Measurements from ENCODE around the gene DDX17. TPM values are rescaled to one million over a fixed set of nuclear protein-coding genes. Genes with fewer than 3 reads are reported as not detected.

Gene DDX17
- total and polyA plus RNA-seq, 9 of the 15 experiments (the other 6 are each of a cell fraction or from before 2014, with no cell fraction given), result 17.6 to 421 (median 189) TPM

DNA sequence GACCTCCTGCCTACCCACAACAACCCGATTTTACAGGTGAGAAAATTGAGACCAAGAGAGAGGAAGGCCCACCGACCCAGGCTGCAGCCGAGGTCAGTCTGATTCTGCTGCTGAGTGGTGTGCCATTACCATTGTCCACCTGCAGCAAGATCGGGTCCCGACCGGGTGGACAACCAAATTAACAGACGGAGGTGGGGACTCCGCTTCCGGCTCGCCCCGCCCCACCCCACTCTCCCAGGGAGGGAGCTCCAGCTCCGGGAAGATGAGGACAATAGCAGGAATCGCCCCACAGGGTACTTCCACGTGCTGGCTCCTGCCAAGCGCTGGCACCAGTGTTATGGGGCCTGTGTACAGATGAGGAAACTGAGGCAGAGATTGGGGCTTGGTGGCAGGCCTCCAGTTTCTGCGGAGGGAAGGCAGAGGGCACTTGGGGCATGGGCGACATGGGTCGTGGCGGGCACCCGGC is 38.6 kb downstream of the DDX17 start (continued):
- TF ChIP-seq, protein P1, sequence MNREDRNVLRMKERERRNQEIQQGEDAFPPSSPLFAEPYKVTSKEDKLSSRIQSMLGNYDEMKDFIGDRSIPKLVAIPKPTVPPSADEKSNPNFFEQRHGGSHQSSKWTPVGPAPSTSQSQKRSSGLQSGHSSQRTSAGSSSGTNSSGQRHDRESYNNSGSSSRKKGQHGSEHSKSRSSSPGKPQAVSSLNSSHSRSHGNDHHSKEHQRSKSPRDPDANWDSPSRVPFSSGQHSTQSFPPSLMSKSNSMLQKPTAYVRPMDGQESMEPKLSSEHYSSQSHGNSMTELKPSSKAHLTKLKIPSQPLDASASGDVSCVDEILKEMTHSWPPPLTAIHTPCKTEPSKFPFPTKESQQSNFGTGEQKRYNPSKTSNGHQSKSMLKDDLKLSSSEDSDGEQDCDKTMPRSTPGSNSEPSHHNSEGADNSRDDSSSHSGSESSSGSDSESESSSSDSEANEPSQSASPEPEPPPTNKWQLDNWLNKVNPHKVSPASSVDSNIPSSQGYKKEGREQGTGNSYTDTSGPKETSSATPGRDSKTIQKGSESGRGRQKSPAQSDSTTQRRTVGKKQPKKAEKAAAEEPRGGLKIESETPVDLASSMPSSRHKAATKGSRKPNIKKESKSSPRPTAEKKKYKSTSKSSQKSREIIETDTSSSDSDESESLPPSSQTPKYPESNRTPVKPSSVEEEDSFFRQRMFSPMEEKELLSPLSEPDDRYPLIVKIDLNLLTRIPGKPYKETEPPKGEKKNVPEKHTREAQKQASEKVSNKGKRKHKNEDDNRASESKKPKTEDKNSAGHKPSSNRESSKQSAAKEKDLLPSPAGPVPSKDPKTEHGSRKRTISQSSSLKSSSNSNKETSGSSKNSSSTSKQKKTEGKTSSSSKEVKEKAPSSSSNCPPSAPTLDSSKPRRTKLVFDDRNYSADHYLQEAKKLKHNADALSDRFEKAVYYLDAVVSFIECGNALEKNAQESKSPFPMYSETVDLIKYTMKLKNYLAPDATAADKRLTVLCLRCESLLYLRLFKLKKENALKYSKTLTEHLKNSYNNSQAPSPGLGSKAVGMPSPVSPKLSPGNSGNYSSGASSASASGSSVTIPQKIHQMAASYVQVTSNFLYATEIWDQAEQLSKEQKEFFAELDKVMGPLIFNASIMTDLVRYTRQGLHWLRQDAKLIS (CRISPR knock-in tag; IDR thresholded peaks at IDR 0.05), result 0 out of 2 replicates have a peak, but pooled peaks have one; percentile 47
- TF ChIP-seq, protein P2, sequence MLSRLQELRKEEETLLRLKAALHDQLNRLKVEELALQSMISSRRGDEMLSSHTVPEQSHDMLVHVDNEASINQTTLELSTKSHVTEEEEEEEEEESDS (CRISPR knock-in tag; IDR thresholded peaks at IDR 0.05), result no peak
- no peak for TF ChIP-seq THRAP3 (IDR thresholded peaks at IDR 0.05; ENCODE audit: borderline replicate concordance)
- TF ChIP-seq ZNF75A (CRISPR knock-in tag; IDR thresholded peaks at IDR 0.05), result no peak
- TF ChIP-seq, protein P3, sequence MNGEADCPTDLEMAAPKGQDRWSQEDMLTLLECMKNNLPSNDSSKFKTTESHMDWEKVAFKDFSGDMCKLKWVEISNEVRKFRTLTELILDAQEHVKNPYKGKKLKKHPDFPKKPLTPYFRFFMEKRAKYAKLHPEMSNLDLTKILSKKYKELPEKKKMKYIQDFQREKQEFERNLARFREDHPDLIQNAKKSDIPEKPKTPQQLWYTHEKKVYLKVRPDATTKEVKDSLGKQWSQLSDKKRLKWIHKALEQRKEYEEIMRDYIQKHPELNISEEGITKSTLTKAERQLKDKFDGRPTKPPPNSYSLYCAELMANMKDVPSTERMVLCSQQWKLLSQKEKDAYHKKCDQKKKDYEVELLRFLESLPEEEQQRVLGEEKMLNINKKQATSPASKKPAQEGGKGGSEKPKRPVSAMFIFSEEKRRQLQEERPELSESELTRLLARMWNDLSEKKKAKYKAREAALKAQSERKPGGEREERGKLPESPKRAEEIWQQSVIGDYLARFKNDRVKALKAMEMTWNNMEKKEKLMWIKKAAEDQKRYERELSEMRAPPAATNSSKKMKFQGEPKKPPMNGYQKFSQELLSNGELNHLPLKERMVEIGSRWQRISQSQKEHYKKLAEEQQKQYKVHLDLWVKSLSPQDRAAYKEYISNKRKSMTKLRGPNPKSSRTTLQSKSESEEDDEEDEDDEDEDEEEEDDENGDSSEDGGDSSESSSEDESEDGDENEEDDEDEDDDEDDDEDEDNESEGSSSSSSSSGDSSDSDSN (IDR thresholded peaks at IDR 0.05; ENCODE audit: borderline replicate concordance in 1 of 2, low read depth in 2 of 2, low read length in 2 of 2), result no peak
- TF ChIP-seq, protein P4, sequence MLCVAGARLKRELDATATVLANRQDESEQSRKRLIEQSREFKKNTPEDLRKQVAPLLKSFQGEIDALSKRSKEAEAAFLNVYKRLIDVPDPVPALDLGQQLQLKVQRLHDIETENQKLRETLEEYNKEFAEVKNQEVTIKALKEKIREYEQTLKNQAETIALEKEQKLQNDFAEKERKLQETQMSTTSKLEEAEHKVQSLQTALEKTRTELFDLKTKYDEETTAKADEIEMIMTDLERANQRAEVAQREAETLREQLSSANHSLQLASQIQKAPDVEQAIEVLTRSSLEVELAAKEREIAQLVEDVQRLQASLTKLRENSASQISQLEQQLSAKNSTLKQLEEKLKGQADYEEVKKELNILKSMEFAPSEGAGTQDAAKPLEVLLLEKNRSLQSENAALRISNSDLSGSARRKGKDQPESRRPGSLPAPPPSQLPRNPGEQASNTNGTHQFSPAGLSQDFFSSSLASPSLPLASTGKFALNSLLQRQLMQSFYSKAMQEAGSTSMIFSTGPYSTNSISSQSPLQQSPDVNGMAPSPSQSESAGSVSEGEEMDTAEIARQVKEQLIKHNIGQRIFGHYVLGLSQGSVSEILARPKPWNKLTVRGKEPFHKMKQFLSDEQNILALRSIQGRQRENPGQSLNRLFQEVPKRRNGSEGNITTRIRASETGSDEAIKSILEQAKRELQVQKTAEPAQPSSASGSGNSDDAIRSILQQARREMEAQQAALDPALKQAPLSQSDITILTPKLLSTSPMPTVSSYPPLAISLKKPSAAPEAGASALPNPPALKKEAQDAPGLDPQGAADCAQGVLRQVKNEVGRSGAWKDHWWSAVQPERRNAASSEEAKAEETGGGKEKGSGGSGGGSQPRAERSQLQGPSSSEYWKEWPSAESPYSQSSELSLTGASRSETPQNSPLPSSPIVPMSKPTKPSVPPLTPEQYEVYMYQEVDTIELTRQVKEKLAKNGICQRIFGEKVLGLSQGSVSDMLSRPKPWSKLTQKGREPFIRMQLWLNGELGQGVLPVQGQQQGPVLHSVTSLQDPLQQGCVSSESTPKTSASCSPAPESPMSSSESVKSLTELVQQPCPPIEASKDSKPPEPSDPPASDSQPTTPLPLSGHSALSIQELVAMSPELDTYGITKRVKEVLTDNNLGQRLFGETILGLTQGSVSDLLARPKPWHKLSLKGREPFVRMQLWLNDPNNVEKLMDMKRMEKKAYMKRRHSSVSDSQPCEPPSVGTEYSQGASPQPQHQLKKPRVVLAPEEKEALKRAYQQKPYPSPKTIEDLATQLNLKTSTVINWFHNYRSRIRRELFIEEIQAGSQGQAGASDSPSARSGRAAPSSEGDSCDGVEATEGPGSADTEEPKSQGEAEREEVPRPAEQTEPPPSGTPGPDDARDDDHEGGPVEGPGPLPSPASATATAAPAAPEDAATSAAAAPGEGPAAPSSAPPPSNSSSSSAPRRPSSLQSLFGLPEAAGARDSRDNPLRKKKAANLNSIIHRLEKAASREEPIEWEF (CRISPR knock-in tag; IDR thresholded peaks at IDR 0.05), result no peak
- TF ChIP-seq KDM2B (CRISPR knock-in tag; IDR thresholded peaks at IDR 0.05), result no peak; the same call in 1 of the 2 replicates
- TF ChIP-seq PPARD (CRISPR knock-in tag; IDR thresholded peaks at IDR 0.05), result no peak
- TF ChIP-seq ARID2 (IDR thresholded peaks at IDR 0.05), result no peak
- TF ChIP-seq NFE2L1 (tag; IDR thresholded peaks at IDR 0.05; ENCODE audit: borderline replicate concordance, low read depth), result no peak
- no peak for TF ChIP-seq PURB (CRISPR knock-in tag; IDR thresholded peaks at IDR 0.05; ENCODE audit: low read depth)
- no peak for TF ChIP-seq ZNF586 (CRISPR knock-in tag; conservative IDR thresholded peaks at IDR 0.05)
- TF ChIP-seq, protein P5, sequence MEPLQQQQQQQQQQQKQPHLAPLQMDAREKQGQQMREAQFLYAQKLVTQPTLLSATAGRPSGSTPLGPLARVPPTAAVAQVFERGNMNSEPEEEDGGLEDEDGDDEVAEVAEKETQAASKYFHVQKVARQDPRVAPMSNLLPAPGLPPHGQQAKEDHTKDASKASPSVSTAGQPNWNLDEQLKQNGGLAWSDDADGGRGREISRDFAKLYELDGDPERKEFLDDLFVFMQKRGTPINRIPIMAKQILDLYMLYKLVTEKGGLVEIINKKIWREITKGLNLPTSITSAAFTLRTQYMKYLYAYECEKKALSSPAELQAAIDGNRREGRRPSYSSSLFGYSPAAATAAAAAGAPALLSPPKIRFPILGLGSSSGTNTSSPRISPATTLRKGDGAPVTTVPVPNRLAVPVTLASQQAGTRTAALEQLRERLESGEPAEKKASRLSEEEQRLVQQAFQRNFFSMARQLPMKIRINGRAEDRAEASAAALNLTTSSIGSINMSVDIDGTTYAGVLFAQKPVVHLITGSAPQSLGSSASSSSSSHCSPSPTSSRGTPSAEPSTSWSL (CRISPR knock-in tag; IDR thresholded peaks at IDR 0.05; ENCODE audit: borderline replicate concordance), result no peak
- no peak for TF ChIP-seq RBM34 (IDR thresholded peaks at IDR 0.05; ENCODE audit: borderline replicate concordance, insufficient read depth, low read length)
- no peak for TF ChIP-seq ZNF212 (CRISPR knock-in tag; IDR thresholded peaks at IDR 0.05)
